ENCODE results near the gene PPP6R1. TPM values are rescaled to one million over a fixed set of nuclear protein-coding genes. Genes with fewer than 3 reads are reported as not detected.

PPP6R1 gene
- total and polyA plus RNA-seq, 2 of the 13 experiments (the other 11 are each of a cell fraction or from before 2014, with no cell fraction given): 25.8 to 54.0 TPM

DNA sequence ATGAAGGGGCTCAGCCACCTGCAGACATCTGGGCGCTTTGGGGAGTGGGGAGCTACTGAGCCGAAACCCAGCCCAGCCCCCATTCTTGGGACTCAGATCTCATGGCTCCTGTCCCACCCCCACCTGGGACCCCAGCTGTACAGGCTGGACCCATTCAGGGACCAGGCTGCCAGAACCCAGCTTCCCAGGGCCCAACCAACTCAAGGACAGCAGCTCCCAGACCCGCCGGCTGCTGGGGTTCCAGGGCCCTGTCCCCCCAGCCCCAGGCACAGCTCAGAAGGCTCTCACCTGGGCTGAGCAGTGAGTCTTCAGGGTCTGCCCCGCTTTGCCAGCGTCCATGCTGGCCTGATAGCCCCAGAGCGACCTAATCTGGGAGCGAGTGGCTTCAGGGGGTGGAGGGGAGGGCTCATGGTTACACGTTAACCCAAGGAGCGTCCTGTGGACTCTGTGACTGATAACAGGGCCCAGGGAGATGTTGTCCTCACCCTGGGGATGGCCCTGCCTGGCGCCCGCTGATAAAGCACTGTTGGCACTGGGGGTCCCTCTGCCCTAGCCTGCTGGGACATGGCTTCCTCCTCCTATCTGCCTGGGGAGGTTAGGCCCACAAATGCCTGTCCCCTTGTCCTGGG is 30.3 kb downstream of the PPP6R1 start, which contains the start of gene TMEM86B (continued):
- TF ChIP-seq, protein P1, sequence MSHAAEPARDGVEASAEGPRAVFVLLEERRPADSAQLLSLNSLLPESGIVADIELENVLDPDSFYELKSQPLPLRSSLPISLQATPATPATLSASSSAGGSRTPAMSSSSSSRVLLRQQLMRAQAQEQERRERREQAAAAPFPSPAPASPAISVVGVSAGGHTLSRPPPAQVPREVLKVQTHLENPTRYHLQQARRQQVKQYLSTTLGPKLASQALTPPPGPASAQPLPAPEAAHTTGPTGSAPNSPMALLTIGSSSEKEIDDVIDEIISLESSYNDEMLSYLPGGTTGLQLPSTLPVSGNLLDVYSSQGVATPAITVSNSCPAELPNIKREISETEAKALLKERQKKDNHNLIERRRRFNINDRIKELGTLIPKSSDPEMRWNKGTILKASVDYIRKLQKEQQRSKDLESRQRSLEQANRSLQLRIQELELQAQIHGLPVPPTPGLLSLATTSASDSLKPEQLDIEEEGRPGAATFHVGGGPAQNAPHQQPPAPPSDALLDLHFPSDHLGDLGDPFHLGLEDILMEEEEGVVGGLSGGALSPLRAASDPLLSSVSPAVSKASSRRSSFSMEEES (CRISPR knock-in tag; IDR thresholded peaks at IDR 0.05): no peak
- TF ChIP-seq, protein P2, sequence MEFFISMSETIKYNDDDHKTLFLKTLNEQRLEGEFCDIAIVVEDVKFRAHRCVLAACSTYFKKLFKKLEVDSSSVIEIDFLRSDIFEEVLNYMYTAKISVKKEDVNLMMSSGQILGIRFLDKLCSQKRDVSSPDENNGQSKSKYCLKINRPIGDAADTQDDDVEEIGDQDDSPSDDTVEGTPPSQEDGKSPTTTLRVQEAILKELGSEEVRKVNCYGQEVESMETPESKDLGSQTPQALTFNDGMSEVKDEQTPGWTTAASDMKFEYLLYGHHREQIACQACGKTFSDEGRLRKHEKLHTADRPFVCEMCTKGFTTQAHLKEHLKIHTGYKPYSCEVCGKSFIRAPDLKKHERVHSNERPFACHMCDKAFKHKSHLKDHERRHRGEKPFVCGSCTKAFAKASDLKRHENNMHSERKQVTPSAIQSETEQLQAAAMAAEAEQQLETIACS (CRISPR knock-in tag; IDR thresholded peaks at IDR 0.05): no peak
- TF ChIP-seq, protein P3, sequence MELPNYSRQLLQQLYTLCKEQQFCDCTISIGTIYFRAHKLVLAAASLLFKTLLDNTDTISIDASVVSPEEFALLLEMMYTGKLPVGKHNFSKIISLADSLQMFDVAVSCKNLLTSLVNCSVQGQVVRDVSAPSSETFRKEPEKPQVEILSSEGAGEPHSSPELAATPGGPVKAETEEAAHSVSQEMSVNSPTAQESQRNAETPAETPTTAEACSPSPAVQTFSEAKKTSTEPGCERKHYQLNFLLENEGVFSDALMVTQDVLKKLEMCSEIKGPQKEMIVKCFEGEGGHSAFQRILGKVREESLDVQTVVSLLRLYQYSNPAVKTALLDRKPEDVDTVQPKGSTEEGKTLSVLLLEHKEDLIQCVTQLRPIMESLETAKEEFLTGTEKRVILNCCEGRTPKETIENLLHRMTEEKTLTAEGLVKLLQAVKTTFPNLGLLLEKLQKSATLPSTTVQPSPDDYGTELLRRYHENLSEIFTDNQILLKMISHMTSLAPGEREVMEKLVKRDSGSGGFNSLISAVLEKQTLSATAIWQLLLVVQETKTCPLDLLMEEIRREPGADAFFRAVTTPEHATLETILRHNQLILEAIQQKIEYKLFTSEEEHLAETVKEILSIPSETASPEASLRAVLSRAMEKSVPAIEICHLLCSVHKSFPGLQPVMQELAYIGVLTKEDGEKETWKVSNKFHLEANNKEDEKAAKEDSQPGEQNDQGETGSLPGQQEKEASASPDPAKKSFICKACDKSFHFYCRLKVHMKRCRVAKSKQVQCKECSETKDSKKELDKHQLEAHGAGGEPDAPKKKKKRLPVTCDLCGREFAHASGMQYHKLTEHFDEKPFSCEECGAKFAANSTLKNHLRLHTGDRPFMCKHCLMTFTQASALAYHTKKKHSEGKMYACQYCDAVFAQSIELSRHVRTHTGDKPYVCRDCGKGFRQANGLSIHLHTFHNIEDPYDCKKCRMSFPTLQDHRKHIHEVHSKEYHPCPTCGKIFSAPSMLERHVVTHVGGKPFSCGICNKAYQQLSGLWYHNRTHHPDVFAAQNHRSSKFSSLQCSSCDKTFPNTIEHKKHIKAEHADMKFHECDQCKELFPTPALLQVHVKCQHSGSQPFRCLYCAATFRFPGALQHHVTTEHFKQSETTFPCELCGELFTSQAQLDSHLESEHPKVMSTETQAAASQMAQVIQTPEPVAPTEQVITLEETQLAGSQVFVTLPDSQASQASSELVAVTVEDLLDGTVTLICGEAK (IDR thresholded peaks at IDR 0.05): no peak
- TF ChIP-seq, protein P3 (CRISPR knock-in tag; IDR thresholded peaks at IDR 0.05): no peak
- no peak for TF ChIP-seq CREB1 (IDR thresholded peaks at IDR 0.05)
- no peak for TF ChIP-seq CREB1 (CRISPR knock-in tag; IDR thresholded peaks at IDR 0.05)
- no peak; the same call in 1 of the 2 replicates for TF ChIP-seq DR1 (CRISPR knock-in tag; IDR thresholded peaks at IDR 0.05)
- TF ChIP-seq PHF8 (CRISPR knock-in tag; IDR thresholded peaks at IDR 0.05): peak; percentile 36; the same call in 1 of the 2 replicates
- no peak for TF ChIP-seq NPAS2 (CRISPR knock-in tag; IDR thresholded peaks at IDR 0.05; ENCODE audit: borderline replicate concordance)
- no peak for TF ChIP-seq ATRX (CRISPR knock-in tag; IDR thresholded peaks at IDR 0.05; ENCODE audit: borderline replicate concordance)
- no peak for TF ChIP-seq PHF5A (CRISPR knock-in tag; IDR thresholded peaks at IDR 0.05; ENCODE audit: low read depth, unreplicated experiment)
- TF ChIP-seq, protein P4, sequence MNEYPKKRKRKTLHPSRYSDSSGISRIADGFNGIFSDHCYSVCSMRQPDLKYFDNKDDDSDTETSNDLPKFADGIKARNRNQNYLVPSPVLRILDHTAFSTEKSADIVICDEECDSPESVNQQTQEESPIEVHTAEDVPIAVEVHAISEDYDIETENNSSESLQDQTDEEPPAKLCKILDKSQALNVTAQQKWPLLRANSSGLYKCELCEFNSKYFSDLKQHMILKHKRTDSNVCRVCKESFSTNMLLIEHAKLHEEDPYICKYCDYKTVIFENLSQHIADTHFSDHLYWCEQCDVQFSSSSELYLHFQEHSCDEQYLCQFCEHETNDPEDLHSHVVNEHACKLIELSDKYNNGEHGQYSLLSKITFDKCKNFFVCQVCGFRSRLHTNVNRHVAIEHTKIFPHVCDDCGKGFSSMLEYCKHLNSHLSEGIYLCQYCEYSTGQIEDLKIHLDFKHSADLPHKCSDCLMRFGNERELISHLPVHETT (CRISPR knock-in tag; conservative IDR thresholded peaks at IDR 0.05): no peak
- TF ChIP-seq MXD4 (CRISPR knock-in tag; IDR thresholded peaks at IDR 0.05): no peak
- TF ChIP-seq ZNF101 (CRISPR knock-in tag; IDR thresholded peaks at IDR 0.05; ENCODE audit: borderline replicate concordance, low read depth): no peak
- TF ChIP-seq, protein P5, sequence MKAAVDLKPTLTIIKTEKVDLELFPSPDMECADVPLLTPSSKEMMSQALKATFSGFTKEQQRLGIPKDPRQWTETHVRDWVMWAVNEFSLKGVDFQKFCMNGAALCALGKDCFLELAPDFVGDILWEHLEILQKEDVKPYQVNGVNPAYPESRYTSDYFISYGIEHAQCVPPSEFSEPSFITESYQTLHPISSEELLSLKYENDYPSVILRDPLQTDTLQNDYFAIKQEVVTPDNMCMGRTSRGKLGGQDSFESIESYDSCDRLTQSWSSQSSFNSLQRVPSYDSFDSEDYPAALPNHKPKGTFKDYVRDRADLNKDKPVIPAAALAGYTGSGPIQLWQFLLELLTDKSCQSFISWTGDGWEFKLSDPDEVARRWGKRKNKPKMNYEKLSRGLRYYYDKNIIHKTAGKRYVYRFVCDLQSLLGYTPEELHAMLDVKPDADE (CRISPR knock-in tag; IDR thresholded peaks at IDR 0.05): no peak
- TF ChIP-seq TEAD2 (CRISPR knock-in tag; IDR thresholded peaks at IDR 0.05): no peak
